Lung microvascular endothelial cell (primary cell): ENCODE measurements around the gene SRD5A1. TPM values are rescaled to one million over a fixed set of nuclear protein-coding genes. Genes with fewer than 3 reads are reported as not detected.

Experiments used
- DNase-seq, 2 donors: peaks; one replicate each; pipeline versions ENCODE4 v3.0.0 to v3.0.0-alpha.2; 2010; ENCODE audit warnings: low read depth in 2 of 2
- total RNA-seq: library from RNA; depleted of rRNA; stranded (reverse); fragments of >200 nt; gene quantifications from 2 replicates; pipeline ENCODE4 v1.2.1, GENCODE V29; 2014

Gene SRD5A1
- total RNA-seq, 1 donor from 2014 or later = 3.6 TPM

DNA sequence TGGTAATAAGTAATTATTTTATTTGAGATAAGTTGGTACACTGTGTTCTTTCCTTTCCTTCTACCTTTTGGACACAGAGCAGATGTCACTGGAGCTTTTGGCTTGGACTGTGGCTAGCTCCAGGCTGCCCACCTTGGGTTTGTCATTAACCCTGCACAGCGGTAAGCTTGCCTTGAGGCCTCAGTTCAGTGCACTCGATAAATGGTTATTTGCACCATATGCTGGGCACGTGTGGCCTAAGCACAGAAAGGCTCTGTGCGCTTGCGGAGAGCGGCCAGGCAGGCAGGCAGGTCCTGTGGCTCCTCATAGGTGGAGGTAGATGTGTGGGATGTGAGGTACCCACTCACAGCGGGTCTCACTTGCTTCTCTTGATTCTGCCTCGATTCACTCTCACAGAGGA, 50.0 kb downstream of the SRD5A1 start:
- no peak for DNase-seq

DNA sequence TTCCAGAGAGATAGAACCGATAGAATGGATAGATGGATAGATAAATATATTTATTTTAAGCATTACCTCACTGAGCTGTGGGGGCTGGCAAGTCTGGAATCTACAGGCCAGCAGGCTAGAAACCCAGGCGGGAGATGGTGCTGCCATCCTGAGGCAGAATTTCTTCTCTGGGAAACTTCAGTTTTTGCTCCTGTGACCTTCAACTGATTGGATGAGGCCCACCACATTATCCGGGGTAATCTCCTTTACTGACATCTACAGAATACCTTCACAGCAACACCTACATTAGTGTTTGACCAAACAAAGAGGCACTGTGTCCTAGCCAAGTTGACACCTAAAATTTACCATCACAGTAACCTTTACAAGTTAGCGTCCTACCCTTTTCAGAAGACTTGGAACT, 50.8 kb downstream of the SRD5A1 start:
- DNase-seq = no peak

DNA sequence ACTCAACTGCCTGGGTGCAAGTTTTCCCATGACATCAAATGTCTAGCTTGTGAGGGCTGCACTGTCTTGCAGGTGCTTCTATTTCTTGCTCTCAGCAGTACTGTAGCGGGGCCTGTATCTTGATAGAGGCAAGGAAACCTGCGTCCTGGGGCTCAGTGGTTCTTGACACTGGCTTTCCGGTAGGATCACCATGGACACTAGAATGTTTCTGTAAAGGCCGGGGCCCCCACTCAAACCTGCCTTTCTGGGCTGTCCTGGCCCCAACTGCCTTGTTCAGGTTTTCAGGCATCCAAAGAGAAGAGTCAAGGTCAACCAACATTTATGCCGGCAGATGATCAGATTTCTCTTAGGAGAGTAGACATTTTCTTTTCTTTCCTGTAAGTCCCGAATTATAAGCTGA, 53.3 kb downstream of the SRD5A1 start:
- no peak for DNase-seq

DNA sequence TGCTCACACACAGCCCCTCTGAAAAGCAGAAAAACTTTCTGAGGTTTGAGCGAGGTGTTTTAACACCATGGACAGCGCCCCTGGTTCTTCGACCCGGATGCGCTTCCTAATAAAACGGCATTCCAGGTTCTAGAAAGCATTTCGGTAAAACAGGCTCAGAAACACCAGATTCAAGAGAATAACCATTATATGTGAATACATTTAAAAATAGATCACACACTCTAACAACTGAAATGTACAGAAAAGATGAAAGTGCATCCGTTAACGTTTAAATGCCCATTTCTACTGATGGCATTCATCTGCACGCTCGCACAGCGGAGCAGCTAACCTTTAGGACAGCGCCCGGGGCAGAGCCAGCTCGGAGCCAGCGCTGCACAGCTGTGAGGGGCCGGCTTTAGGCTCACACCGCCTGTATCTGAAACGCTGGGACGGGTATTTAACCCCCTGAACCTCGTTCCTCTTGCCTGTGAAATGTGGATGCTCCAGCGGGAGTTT, 53.7 kb downstream of the SRD5A1 start:
- peak; percentile 61 to 67 for DNase-seq

DNA sequence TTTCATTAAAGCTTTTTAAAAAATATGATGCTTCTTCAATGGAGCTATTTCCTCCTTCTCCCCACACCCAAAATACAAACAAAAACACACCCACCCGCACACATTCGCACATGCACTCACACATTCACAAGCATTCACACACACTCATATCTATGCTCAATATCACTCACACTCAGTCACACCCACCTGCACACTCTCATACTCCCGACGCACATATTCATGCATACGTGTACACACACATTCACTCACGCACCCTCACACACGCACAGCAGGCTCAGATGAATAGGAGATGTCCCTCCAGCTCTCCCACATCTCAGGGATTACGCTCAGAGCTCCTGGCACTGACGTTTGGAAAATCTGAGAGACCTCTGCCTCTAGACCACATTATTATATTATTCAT, 54.3 kb downstream of the SRD5A1 start:
- no peak for DNase-seq

DNA sequence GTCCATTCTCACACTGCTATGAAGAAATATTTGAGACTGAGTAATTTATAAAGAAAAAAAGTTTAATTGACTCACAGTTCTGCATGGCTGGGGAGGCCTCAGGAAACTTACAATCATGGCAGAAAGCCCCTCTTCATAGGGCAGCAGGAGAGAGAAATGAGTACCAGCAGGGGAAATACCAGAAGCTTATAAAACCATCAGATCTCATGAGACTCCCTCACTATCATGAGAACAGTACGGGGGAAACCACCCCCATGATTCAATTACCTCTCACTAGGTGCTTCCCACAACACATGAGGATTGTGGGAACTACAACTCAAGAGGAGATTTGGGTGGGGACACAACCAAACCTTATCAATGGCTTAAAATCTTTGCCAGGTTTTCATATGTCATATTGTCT, 59.7 kb downstream of the SRD5A1 start:
- no peak for DNase-seq

DNA sequence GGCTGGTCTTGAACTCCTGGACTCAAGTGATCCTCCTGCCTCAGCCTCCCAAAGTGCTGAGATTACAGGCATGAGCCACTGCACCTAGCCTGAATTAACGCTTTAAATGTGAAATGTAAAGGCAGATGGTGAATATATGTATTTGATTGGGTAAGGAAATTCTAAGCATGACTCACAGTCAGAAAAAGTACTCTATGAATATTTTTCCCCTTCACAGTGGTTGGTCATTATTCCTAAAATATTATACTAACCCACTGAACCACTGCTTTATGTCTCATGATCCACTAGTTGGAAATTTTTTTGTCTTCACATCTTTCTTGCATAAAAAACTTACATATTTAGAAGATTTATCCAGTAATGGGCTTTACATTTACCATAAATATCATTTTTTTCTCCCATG, 65.5 kb downstream of the SRD5A1 start:
- DNase-seq = no peak

DNA sequence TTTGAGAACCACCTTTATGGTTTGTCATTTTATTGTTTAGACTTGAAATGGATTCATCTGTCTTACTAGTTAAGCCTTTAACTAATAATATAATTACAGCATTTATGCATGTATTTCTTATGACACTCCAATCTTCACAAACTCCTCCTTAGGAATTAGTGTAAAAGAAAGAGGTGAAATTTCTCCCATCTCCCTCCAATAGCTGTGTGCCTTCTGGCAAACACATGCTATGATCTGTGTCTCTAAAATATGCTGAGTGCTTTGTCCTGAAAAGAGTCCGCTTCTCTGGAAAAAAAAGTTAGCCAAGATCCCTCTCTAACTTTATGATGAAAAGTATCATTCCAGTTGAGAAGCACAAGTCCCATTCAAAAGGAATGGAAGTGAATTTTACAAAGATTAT, 66.1 kb downstream of the SRD5A1 start:
- DNase-seq = no peak

DNA sequence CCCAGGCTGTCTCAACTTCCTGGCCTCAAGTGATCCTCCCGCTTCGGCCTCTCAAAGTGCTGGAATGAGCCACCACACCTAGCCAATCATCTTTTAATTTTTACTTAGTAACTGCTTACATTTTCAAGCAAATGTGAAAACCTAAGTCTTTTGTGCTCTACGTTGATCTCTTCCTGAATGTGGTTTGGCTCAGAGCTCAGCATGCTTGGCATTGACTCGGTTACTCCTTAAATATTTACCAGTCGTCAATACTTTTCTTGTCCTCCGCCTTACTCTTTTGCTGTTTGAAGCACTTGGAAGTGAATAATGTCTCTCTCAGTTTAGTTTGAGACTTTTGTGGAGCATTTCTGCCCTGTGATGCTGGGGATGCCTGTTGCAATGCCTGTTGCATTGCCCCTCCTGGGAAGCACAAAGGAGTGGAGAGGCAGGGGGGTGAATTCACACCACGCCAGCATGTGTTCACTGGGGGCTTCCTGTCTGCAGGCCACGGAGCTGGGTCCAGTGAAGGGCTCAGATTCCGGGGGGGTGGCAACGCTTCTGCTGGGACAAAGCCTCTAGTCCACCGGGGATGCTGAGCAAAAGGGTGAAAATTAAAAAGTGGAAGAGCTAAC, 66.9 kb downstream of the SRD5A1 start:
- no peak for DNase-seq

DNA sequence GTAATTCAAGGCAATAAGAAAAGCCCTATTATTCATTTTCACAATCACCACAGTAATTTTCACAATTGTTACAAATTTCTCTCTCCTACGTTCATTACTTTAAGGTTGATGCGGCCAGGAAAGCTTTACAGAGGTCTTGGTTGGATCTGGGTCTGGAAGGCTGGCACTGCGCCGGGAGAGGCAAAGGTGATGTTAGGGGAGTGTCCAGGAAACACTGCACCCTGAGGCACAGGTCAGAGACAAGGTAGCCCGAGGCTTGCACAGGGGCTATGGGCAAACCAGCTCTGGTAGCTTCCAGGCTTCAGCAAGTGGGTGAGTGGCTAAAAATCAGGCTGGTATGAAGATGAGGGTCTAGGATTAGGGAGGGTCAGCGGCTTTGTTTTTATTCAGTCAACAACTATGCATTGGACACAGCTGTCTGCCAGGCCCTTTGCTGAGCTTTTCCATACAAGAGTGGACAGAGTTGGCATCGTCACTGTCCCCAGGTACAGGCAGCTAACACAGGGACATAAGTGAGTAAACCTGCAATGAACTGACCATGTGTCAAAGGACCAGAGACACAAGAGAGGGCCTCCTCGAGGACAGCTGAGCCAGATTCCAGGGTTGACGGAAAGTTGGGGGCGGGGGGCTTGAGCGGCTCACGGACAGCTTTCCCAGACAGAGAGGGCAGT, 67.6 kb downstream of the SRD5A1 start:
- no peak for DNase-seq

DNA sequence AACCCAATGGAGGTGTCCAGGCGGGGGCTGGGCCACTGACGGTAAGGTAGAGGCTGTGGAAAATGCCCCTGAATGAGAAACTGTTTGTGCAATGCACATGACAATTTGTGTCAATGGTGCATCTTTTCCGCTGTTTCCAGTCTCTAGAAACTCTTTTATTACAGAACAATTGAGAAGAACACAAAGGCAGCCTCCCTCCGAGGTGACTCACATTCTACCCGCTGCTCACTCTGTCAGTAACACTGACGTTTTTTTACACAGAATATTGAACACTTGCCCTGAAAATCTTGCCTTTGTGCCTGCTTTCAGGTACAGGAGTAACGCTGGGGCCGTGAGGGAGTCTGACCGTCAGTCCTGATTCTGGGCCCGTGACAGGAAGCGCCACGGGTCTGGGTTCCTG, 68.3 kb downstream of the SRD5A1 start:
- DNase-seq = no peak

DNA sequence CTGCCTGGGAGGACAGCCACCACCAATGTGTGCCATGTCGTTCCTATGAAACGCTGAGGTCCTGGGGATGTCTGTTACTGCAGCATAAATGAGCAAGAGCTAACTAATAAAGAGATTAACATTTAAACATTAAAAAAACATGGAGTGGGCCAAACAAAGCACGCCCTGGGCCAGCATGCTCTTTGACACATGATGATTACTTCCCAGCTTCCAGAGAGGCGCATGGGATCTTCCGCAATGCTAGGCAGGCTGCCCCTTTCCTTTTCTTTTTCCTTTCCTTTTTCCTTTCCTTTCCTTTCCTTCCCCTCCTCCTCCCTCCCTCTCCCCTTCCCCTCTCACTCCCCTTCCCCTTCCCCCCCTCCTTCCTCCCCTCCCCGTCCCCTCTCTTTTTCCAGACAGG, 69.4 kb downstream of the SRD5A1 start:
- DNase-seq = no peak

DNA sequence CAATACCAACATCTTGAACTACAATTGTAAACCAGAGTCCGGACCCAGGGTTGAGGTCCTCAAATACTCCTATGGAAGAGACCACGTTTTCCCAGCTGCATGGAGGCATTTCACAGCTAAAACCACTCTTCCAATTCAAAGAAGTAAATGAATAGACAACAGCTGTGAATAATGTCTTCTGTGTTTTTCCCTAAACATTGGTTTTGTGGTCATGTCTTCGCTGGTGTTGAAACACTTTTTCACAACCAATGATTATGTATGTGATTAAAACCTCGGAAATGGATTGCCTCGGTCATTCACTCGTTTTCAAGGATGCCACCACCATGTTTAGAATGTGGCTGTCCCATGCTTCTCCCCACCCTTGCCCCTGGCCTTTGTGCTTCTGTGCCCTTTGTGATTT, 70.6 kb downstream of the SRD5A1 start:
- no peak for DNase-seq

DNA sequence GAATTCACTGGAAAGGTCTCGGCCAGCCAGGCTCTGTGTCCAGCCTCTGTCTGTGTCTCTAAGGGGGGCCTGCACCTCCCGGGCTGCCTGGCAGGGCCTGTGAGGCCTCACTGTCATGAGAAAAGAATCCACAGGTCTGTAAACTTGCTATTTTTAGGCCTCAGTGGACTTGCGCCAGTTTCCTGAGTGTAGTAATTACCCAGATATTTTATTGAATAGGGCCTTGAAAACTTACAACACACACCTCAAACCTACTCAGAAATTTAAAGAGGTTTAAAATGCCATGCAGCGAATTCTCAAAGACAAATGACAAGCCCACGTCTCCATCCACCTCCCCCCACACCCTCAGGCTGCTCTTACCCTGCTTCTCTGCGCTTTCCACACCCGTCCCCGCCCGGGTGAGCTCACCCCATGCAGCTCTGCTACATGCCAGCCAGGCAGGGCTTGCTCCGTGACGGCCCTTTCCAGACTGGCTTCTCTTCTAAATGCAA, 71.2 kb downstream of the SRD5A1 start:
- DNase-seq = peak; percentile 68 to 89

DNA sequence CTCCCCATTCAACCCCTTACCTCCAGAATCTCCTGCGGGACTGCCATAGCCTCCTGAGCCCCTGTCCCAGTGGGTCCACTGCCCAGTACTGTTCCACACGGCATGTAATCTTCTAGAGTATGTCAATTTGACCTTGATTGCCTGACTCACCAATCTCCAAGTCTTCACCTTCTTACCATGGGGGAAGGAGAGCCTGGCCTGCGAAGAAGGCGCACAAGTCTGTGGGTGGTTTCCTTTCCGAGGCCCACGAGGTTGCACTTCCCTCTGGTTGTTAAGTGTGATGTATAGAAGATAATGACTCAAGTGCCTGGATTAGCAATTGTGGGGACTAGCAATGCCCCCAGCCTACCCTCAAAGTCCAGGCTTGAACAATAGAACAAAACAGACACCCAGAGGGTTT, 71.8 kb downstream of the SRD5A1 start:
- DNase-seq = peak in 1 of 2 donors; percentile 30

DNA sequence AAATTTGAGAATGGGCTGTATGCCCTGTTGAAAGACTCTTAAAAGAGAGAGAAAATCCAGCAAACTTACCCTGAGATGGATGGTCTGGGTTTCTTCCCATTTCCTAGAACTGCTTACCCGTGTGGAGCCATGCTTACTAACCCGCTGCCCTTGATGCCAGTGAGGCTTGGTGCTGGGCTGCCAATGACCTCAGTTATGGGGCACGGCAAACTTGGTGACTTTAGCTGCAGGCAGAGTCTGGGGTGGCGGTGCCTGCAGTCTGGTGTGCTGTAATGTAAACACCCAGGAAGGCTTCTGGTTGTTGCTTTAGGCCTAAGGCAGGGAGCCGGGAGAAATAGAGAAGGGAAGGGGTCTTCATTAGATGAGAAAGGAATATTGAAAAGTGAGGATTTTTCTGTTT, 72.7 kb downstream of the SRD5A1 start:
- DNase-seq = no peak

DNA sequence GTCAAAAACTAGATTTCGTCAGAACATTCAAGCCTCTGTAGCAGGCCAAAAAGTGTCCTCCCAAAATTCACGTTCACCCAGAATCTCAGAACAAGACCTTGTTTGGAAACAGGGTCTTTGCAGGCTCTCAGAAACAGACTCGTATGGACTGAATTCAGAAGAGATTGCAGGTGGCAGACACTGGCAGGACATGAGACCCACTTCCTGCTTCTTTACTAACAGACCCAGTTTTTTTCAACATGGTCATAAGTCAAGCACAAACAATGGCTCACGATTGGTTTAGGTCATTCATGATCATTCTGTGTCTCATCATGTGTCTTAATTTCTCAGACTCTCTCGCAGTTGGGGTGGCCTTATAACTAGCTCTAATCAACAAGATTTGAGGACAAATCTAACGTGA, 74.6 kb downstream of the SRD5A1 start:
- DNase-seq = no peak

DNA sequence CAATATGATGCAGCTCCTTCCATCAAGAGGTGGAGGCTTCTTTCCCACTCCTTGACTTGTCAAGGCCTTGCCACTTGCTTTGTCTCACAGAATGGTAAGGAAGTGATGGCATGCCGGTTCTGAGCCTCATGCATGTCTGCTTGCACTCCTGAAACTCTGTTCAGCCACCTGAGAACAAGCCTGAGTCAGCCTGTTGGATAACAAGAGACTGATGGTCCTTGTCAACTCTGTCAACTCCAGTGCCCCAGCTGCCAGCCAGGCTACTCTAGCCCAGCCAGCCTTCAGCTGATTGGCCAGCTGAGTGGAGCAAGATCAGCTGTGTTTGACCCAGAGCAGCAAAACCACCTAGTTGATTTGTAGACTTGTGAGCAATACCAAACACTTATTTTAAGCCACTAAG, 75.6 kb downstream of the SRD5A1 start:
- DNase-seq = no peak

DNA sequence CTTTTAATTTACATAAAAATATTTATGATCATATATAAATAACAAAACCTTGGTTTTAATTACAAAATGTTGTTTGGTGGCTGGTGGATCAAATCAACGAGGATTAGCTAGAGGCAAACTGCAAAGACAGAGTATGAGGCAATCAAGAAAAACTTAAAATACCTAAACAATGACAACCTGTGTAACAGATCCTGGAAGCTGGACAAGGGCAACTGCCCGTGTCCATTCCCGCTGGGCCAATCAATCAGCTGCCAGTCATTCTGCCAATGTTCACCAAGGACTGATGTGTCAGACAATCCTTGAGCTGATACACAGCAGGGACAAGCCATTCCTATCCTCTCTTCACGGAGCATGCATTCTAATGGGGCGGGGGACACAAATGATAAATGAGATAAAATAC, 76.8 kb downstream of the SRD5A1 start:
- DNase-seq = no peak

DNA sequence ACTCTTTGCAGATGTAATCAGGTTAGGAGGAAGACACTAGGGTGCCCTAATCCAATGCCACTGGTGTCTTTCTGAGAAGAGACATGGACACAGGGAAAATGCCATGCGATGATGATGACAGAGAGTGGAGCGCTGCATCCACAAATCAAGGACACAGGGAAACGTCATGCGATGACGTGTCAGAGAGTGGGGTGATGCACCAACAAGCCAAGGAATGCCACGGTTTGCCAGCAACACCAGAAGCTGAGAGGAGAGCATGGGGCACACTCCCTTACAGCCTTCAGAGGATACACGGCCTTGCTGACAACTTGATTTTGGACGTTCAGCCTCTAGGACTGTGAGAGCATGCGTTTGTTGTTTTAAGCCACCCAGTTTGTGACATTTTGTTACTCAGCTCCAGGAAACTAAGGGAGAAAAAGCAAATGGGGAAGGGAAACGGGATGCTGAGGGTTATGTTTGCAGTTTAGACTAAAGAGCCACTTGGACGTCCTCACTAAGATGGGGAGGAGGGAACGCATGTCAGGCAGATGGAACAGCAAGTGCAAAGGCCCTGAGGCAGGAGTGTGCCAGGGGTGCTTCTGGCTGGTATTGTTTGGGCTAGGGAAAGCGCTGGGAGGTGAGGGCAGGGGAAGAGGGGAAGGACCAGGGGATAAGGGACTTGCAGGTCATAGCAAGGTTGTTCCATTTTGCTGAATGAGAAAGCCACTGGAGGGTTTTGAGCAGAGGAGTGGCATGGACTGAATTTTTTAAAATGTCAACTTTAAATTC, 77.5 kb downstream of the SRD5A1 start:
- no peak for DNase-seq

DNA sequence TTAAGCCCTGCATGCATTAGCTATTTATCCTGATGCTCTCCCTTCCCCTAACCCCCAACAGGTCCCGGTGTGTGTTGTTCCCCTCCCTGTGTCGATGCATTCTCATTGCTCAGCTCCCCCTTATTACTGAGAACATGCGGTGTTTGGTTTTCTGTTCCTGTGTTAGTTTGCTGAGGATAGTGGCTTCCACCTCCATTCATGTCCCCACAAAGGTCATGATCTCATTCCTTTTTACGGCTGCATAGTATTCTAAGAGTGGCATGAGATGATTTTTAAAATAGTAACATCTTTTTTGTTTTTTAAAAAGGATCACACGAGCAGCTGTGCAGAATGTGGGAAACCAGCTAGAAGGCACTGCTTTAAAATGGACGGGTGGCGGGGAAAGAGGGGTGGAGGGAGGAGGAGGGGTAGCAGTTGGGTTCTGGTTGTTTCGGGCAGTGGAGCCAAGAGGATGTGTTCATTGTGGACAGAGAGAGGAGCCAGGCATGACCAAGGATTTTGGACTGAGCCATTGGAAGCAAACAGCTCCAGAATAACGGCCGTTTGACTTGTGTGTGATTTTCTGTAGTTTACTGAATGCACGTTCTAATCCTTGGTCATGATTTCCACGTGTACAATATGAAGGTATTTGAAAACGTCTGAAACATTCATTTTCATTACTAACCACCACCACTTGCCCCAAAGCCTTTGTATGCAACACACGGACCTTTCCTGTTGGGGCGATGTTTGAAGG, 78.3 kb downstream of the SRD5A1 start:
- no peak for DNase-seq

DNA sequence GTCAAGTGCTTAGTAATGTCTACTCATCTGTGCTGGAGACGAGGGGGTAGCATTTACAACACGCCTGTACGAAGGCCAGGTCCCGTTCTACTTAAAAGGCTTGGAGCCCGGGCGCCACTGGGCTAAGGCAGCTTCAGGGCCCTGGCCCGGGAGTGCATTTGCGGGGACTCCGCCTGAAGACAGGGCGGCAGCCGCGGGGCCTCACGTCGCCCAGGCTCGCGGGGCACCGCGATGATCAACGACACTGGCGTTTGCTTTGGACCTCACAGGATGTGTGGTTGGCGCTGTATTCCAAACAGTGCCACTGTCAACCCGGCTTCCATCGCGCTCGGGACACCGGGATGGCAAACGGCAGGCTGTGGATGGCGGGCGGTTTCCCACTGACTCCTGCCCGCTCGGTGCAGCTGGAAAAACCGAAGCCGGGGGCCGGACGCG, 78.9 kb downstream of the SRD5A1 start:
- peak; percentile 51 to 68 for DNase-seq
